CD4-positive, alpha-beta T cell (primary cell): Measurements from ENCODE around the gene BAZ1A. TPM values are rescaled to one million over a fixed set of nuclear protein-coding genes. Genes with fewer than 3 reads are reported as not detected.
A peak's percentile ranks its signal among the peaks of the same experiment; 100 is the strongest.

Experiments used
- ATAC-seq: fragments of 200-7000 bp; cut with Tn5 transposase; one replicate; pipeline ENCODE4 v1.10.0; 2022; ENCODE audit warnings: mild to moderate bottlenecking; ENCODE audit not compliant: poor library complexity
- CTCF ChIA-PET: fragments of 350-600 bp; sonication (Branson Sonifier 250); formaldehyde crosslinking; loops from one replicate; lab custom pipeline; 2021; ENCODE audit warnings: antibody characterized with exemption, inconsistent platforms; lab: Charles Lee
- POLR2A ChIA-PET: fragments of 350-600 bp; sonication (Branson Sonifier 250); formaldehyde crosslinking; loops from one replicate; lab custom pipeline; 2021; ENCODE audit warnings: antibody characterized with exemption, inconsistent platforms; lab: Charles Lee
- DNase-seq, 14 experiments: peaks; one replicate each; pipeline ENCODE4 v3.0.0-alpha.2; 2013 to 2020; ENCODE audit warnings: mixed read lengths in 2 of 14
- H3K27ac ChIP-seq, 2 donors: one replicate each; pipeline versions ENCODE4 v1.5.1 to v1.7.0; 2013; ENCODE audit warnings: low read length in 2 of 2, low read depth in 1 of 2, mild to moderate bottlenecking in 1 of 2
- H3K27me3 ChIP-seq, 2 experiments: 1 replicate in 1 of 2; 2 replicates in 1 of 2; pipeline versions ENCODE4 v1.6.1 to v1.7.0; 2013; ENCODE audit warnings: low read length in 2 of 2, control low read depth in 1 of 2, mild to moderate bottlenecking in 1 of 2, moderate library complexity in 1 of 2; ENCODE audit not compliant: insufficient read depth in 2 of 2, control insufficient read depth in 1 of 2
- H3K36me3 ChIP-seq: one replicate; pipeline ENCODE4 v1.6.1; 2013; ENCODE audit warnings: low read length, control low read depth; ENCODE audit not compliant: insufficient read depth
- H3K4me1 ChIP-seq: one replicate; pipeline ENCODE4 v1.6.1; 2013; ENCODE audit warnings: low read length, control low read depth; ENCODE audit not compliant: insufficient read depth
- H3K4me3 ChIP-seq: one replicate; pipeline ENCODE4 v1.5.1; 2013; ENCODE audit warnings: mild to moderate bottlenecking, low read length, moderate library complexity
- H3K9me3 ChIP-seq, 2 experiments: 1 replicate in 1 of 2; 2 replicates in 1 of 2; pipeline versions ENCODE4 v1.6.1 to v1.7.0; 2013; ENCODE audit warnings: low read length in 2 of 2, mild to moderate bottlenecking in 2 of 2, control low read depth in 1 of 2, moderate library complexity in 1 of 2; ENCODE audit not compliant: control insufficient read depth in 1 of 2, insufficient read depth in 1 of 2
- H3K27ac Mint-ChIP-seq: one replicate; pipeline ENCODE4 v1.8.0; 2020; ENCODE audit warnings: mixed read lengths
- H3K27me3 Mint-ChIP-seq: one replicate; pipeline ENCODE4 v1.8.0; 2021; ENCODE audit warnings: mixed read lengths
- H3K36me3 Mint-ChIP-seq: one replicate; pipeline ENCODE4 v1.8.0; 2021; ENCODE audit warnings: low read depth, mixed read lengths
- H3K4me1 Mint-ChIP-seq: one replicate; pipeline ENCODE4 v1.8.0; 2021; ENCODE audit warnings: low read depth, mixed read lengths
- H3K4me3 Mint-ChIP-seq: one replicate; pipeline ENCODE4 v1.8.0; 2020; ENCODE audit warnings: mild to moderate bottlenecking, mixed read lengths
- H3K9me3 Mint-ChIP-seq: one replicate; pipeline ENCODE4 v1.8.0; 2020; ENCODE audit warnings: mixed read lengths
- CTCF ChIP-seq: fragments of 200-600 bp; IDR thresholded peaks from one replicate; pipeline ENCODE4 v1.8.0; 2022; ENCODE audit warnings: antibody characterized with exemption, mild to moderate bottlenecking
- intact Hi-C, 2 experiments: fragments of 100-400 bp; cut with DNase I in 1 of 2; cut with micrococcal nuclease in 1 of 2; formaldehyde crosslinking; loops; one replicate each; pipeline versions ENCODE4 v1.15.1 to v1.9.0; 2023 to 2025; cut with DNase I, micrococcal nuclease
- polyA plus RNA-seq, 2 donors: library from polyadenylated mRNA; unstranded; fragments of 120-200 nt; gene quantifications; one replicate each; pipeline ENCODE4 v1.2.1, GENCODE V29; 2013
- total RNA-seq, 174 experiments: library from RNA in 2 of 174; stranded (reverse) in 2 of 174; gene quantifications; one replicate each; pipeline ENCODE4 v1.2.3 and lab custom pipeline; 2021 to 2026

Gene BAZ1A
- total RNA-seq = 10 to 100 TPM; 46.5 to 52.3 TPM
- 49.4 TPM for polyA plus RNA-seq (2013, experiment 1 of 2)
- polyA plus RNA-seq (2013, experiment 2 of 2) = 55.9 TPM
- total RNA-seq (lab: John Stamatoyannopoulos, UW) = 99.9 to 574 (median 285) reads per million in 172 experiments

GRCh38 chr14:34875031-34875922 is at the start of gene BAZ1A:
BAZ1A (minus strand) TSS chr14:34875360; CDS start chr14:34874604, 756 bp downstream.
- no peaks in the 10 kb centered on the region for H3K9me3 ChIP-seq
- peak within 1 kb of the TSS; percentile 97 for H3K27ac Mint-ChIP-seq
- H3K4me1 ChIP-seq = peaks cover 19% of the 10 kb centered on the region
- ATAC-seq (peak; percentile 9), DNase-seq (peak; percentile 1 to 82 (median 18))
- no peaks in the 10 kb centered on the region for H3K27me3 Mint-ChIP-seq
- H3K36me3 ChIP-seq = peaks cover 8% of the 10 kb centered on the region
- H3K4me3 ChIP-seq = peak within 1 kb of the TSS; percentile 96
- CTCF ChIA-PET = interaction anchor here (0.6 kb wide), 1 partner anchor 27 kb away, joined by 3 read pairs; no protein-coding TSS in a partner anchor
- H3K4me1 Mint-ChIP-seq = peaks cover 40% of the 10 kb centered on the region
- intact Hi-C loops = loop anchor here (2.0 to 10.0 kb wide), 5 partner anchors 108 to 530 kb away; partner anchors contain the start of genes NFKBIA (in 2 of the 2), FAM177A1 (in 1 of the 2), PPP2R3C (in 1 of the 2) and SRP54 (in 1 of the 2)
- POLR2A ChIA-PET = interaction anchor here (0.6 to 4.2 kb wide), 14 partner anchors 18 to 529 kb away, joined by 3 to 172 read pairs (median 8); partner anchors contain the start of genes FAM177A1, NFKBIA, PPP2R3C and PRORP
- peak within 1 kb of the TSS; percentile 100 for H3K27ac ChIP-seq
- H3K36me3 Mint-ChIP-seq = peaks cover 30% of the 10 kb centered on the region
- TF ChIP-seq CTCF = no peak
- H3K4me3 Mint-ChIP-seq = peak within 1 kb of the TSS; percentile 100
- H3K9me3 Mint-ChIP-seq = no peaks in the 10 kb centered on the region
- H3K27me3 ChIP-seq = no peaks in the 10 kb centered on the region

GRCh38 chr14:34920339-34920738 is 45.2 kb upstream of the BAZ1A start:
- no peaks in the 10 kb centered on the region for H3K27me3 ChIP-seq
- no peak for TF ChIP-seq CTCF
- no peaks in the 10 kb centered on the region for H3K9me3 ChIP-seq
- intact Hi-C loops = no loop called here
- H3K27ac ChIP-seq = no peak overlapping the region
- CTCF ChIA-PET = no interaction called here
- Mint-ChIP-seq H3K27me3 (no peaks in the 10 kb centered on the region), H3K9me3 (no peaks in the 10 kb centered on the region), H3K36me3 (no peaks in the 10 kb centered on the region), H3K27ac (no peak overlapping the region), H3K4me1 (no peaks in the 10 kb centered on the region), H3K4me3 (no peak overlapping the region)
- no peak overlapping the region for H3K4me3 ChIP-seq
- H3K4me1 ChIP-seq = no peaks in the 10 kb centered on the region
- DNase-seq (no peak), ATAC-seq (no peak)
- H3K36me3 ChIP-seq = peaks cover 2% of the 10 kb centered on the region
- POLR2A ChIA-PET = interaction anchor here (0.6 to 1.6 kb wide), 3 partner anchors 10 to 205 kb away, joined by 3 to 4 read pairs (median 4); no protein-coding TSS in a partner anchor

GRCh38 chr14:34913619-34914018 is 38.5 kb upstream of the BAZ1A start:
- H3K9me3 Mint-ChIP-seq = no peaks in the 10 kb centered on the region
- no peak for TF ChIP-seq CTCF
- H3K4me3 Mint-ChIP-seq = no peak overlapping the region
- H3K36me3 Mint-ChIP-seq = no peaks in the 10 kb centered on the region
- DNase-seq (no peak), ATAC-seq (no peak)
- H3K4me1 Mint-ChIP-seq = no peaks in the 10 kb centered on the region
- no peaks in the 10 kb centered on the region for H3K4me1 ChIP-seq
- H3K36me3 ChIP-seq = no peaks in the 10 kb centered on the region
- intact Hi-C loops = no loop called here
- H3K27me3 Mint-ChIP-seq = no peaks in the 10 kb centered on the region
- no peak overlapping the region for H3K27ac Mint-ChIP-seq
- no peaks in the 10 kb centered on the region for H3K27me3 ChIP-seq
- ChIA-PET CTCF (interaction anchor here (0.7 kb wide), 1 partner anchor 717 kb away, joined by 5 read pairs; no protein-coding TSS in a partner anchor), POLR2A (no interaction called here)
- H3K4me3 ChIP-seq = no peak overlapping the region
- H3K9me3 ChIP-seq = no peaks in the 10 kb centered on the region
- H3K27ac ChIP-seq = no peak overlapping the region
